ENCODE results near the gene RGS19. TPM values are rescaled to one million over a fixed set of nuclear protein-coding genes. Genes with fewer than 3 reads are reported as not detected.
A peak's percentile ranks its signal among the peaks of the same experiment; 100 is the strongest.

RGS19 gene
- total RNA-seq, 2 donors from 2014 or later, result 9.1 to 14.5 TPM

- ATAC-seq, result no peak
- Histone ChIP-seq H3K36me3 (replicated peaks in 1 of 2; ENCODE audit: insufficient read depth in 1 of 2, low read depth in 2 of 2) (peaks cover 0 to 11% of the 10 kb centered on the region in 2 donors), H3K4me3 (no peak overlapping the region), H3K9me3 (no peaks in the 10 kb centered on the region), H3K27me3 (no peaks in the 10 kb centered on the region), H3K4me1 (peaks cover 28% of the 10 kb centered on the region), H3K27ac (no peak overlapping the region)
- intact Hi-C loops (cut with DNase I), result loop anchor here (5.0 kb wide), 1 partner anchor 81 kb away; no protein-coding TSS in a partner anchor
- TF ChIP-seq POLR2A (IDR thresholded peaks at IDR 0.05) (no peak), CTCF (IDR thresholded peaks at IDR 0.05) (no peak)
- DNase-seq, result no peak
- WGBS, 2 donors, result 60 to 79% methylated on average over 6 to 17 of the region's 17 CpGs
Observed at GRCh38 chr20:64036346-64037198, 42.7 kb downstream of the RGS19 start.

- 61 to 71% methylated on average over 8 to 10 of the region's 10 CpGs for WGBS, 2 donors
- TF ChIP-seq POLR2A (IDR thresholded peaks at IDR 0.05) (no peak), CTCF (IDR thresholded peaks at IDR 0.05) (no peak)
Observed at GRCh38 chr20:64035933-64036345, 43.4 kb downstream of the RGS19 start, which contains the start of gene C20orf204. C20orf204 (plus strand) TSS chr20:64036182; CDS start chr20:64036324, 142 bp downstream.

DNA sequence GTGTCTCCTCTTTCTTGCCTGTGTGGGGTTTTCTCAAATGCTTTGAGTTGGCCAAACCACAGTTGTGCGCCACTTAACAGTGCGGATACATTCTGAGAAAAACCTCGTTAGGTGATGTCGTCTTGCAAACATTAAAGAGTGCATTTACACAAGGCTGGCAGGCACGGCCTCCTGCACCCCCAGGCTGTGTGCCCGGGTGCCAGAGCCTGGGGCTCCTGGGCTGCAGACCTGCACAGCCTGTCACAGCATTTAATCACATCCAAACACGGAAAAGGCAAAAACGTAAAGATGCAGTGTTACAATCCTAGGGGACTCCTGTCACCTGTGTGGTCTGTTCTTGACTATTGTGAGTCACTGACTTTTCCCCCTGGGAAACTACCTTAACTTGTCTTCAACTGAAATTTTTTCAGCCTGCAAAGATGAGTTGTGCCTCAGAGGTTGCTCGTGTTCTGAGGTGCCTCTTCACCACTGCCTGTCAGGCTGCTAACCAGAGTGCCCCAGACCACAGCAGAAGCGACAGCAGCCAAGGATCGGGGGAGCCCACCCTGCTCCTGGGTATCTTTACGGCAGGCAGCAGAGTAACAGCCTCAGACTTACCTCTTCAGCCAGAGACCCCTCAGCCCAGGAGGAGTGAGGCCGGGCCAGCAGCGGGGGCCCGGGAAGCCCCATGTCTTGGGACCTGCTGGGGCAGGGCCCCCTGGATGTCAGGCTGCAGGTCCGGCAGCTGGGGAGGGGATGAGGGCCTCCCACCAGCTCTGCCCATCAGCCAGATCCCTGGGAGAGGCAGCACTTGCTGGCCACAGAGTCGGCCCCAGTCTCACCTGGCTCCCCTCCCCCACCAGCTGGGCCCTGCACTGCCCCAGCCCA lies 44.0 kb downstream of the RGS19 start:
- Histone ChIP-seq H3K9me3 (no peaks in the 10 kb centered on the region), H3K27me3 (no peaks in the 10 kb centered on the region), H3K36me3 (replicated peaks in 1 of 2; ENCODE audit: insufficient read depth in 1 of 2, low read depth in 2 of 2) (peaks cover 0 to 11% of the 10 kb centered on the region in 2 donors), H3K4me1 (peaks cover 28% of the 10 kb centered on the region), H3K4me3 (no peak overlapping the region), H3K27ac (no peak overlapping the region)
- no peak for TF ChIP-seq POLR2A (IDR thresholded peaks at IDR 0.05)
- no peak for TF ChIP-seq CTCF (IDR thresholded peaks at IDR 0.05)
- ATAC-seq (no peak), DNase-seq (no peak)
- intact Hi-C loops (cut with DNase I), result loop anchor here (5.0 kb wide), 1 partner anchor 82 kb away; no protein-coding TSS in a partner anchor
- WGBS, 2 donors, result 75 to 76% methylated on average over 10 to 17 of the region's 17 CpGs

More at GRCh38 chr20:64035933-64036345, 43.4 kb downstream of the RGS19 start, which contains the start of gene C20orf204:
- no peaks in the 10 kb centered on the region for H3K9me3 ChIP-seq
- H3K27ac ChIP-seq, result no peak within 1 kb of the TSS
- intact Hi-C loops (cut with DNase I), result loop anchor here (5.0 kb wide), 1 partner anchor 81 kb away; no protein-coding TSS in a partner anchor
- H3K4me3 ChIP-seq, result no peak within 1 kb of the TSS
- ATAC-seq (no peak), DNase-seq (no peak)
- peaks cover 0 to 11% of the 10 kb centered on the region in 2 donors for H3K36me3 ChIP-seq (replicated peaks in 1 of 2; ENCODE audit: insufficient read depth in 1 of 2, low read depth in 2 of 2)
- H3K4me1 ChIP-seq, result peaks cover 28% of the 10 kb centered on the region
- H3K27me3 ChIP-seq, result no peaks in the 10 kb centered on the region

DNA sequence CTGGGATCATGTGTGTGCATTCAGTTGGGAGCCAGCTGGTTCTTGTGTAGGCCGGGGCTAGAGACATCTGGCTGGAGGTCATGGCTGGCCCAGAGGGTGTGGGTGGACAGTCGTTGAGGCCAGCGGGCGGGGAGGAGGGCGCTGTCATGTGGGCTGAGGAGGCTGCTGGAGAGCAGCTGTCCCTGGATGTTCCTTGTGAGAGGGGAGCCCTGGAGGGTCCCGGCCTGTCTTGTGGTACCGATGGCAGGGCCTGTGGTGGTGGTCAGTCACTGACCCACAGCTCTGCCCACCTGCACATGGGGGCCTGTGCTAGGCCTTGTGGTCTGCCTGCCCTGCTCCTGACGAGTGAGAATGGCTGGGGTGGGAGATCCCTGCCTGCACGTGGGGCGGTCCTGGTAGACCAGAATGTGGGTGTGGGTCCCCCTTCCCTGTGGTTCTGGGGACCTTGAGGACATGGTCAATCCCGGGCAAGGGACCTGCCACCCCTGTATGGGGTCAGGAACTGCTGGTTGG lies 45.3 kb downstream of the RGS19 start:
- no peak overlapping the region for H3K27ac ChIP-seq
- ATAC-seq, result no peak
- intact Hi-C loops (cut with DNase I), result no loop called here
- H3K36me3 ChIP-seq (replicated peaks in 1 of 2; ENCODE audit: insufficient read depth in 1 of 2, low read depth in 2 of 2), result peaks cover 0 to 14% of the 10 kb centered on the region in 2 donors
- H3K4me3 ChIP-seq, result no peak overlapping the region
- no peaks in the 10 kb centered on the region for H3K9me3 ChIP-seq
- no peaks in the 10 kb centered on the region for H3K27me3 ChIP-seq
- DNase-seq, result peak in 1 of 4 donors; percentile 35
- no peak for TF ChIP-seq CTCF (IDR thresholded peaks at IDR 0.05)
- TF ChIP-seq POLR2A (IDR thresholded peaks at IDR 0.05), result no peak
- H3K4me1 ChIP-seq, result peaks cover 18% of the 10 kb centered on the region
- 67 to 73% methylated on average over 1 to 9 of the region's 11 CpGs for WGBS, 2 donors

Measured in body of pancreas (tissue), 4 donors.